VCaP (cell line): ENCODE measurements around the gene NHLRC2.
A peak's percentile ranks its signal among the peaks of the same experiment; 100 is the strongest.

Experiments used
- H3K27ac ChIP-seq: fragments of 450-650 bp; 2 replicates; pipeline ENCODE4 v1.5.1; 2017
- TF ChIP-seq, protein P1 (sequence below): fragments of 450-650 bp; conservative IDR thresholded peaks from 2 replicates; pipeline ENCODE4 v1.5.1; 2017; ENCODE audit warnings: mild to moderate bottlenecking, moderate library complexity

The NHLRC2 gene

DNA sequence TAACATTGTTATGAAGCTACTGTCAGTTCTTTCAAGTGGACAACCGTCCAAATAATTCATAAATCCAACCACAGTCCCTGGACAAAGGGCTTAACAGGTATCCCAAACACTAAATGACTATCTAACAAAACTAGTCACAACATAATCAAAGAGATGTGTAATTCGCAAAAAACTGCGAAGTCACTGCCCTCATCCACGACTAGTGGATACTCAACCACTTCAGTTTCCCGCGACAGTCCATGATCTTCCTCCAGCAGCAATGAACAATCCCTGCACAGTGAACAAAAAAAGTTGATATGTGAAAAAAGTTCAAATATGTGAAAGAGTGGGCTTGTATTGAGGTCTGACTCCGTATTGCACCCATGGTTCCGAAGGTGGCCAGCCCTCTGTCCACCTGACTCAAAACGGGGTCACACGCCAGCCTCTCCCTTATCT lies 866 bp upstream of the NHLRC2 start:
- TF ChIP-seq, protein P1, sequence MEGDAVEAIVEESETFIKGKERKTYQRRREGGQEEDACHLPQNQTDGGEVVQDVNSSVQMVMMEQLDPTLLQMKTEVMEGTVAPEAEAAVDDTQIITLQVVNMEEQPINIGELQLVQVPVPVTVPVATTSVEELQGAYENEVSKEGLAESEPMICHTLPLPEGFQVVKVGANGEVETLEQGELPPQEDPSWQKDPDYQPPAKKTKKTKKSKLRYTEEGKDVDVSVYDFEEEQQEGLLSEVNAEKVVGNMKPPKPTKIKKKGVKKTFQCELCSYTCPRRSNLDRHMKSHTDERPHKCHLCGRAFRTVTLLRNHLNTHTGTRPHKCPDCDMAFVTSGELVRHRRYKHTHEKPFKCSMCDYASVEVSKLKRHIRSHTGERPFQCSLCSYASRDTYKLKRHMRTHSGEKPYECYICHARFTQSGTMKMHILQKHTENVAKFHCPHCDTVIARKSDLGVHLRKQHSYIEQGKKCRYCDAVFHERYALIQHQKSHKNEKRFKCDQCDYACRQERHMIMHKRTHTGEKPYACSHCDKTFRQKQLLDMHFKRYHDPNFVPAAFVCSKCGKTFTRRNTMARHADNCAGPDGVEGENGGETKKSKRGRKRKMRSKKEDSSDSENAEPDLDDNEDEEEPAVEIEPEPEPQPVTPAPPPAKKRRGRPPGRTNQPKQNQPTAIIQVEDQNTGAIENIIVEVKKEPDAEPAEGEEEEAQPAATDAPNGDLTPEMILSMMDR: no peak
- H3K27ac ChIP-seq: peak overlapping the region; percentile 97

DNA sequence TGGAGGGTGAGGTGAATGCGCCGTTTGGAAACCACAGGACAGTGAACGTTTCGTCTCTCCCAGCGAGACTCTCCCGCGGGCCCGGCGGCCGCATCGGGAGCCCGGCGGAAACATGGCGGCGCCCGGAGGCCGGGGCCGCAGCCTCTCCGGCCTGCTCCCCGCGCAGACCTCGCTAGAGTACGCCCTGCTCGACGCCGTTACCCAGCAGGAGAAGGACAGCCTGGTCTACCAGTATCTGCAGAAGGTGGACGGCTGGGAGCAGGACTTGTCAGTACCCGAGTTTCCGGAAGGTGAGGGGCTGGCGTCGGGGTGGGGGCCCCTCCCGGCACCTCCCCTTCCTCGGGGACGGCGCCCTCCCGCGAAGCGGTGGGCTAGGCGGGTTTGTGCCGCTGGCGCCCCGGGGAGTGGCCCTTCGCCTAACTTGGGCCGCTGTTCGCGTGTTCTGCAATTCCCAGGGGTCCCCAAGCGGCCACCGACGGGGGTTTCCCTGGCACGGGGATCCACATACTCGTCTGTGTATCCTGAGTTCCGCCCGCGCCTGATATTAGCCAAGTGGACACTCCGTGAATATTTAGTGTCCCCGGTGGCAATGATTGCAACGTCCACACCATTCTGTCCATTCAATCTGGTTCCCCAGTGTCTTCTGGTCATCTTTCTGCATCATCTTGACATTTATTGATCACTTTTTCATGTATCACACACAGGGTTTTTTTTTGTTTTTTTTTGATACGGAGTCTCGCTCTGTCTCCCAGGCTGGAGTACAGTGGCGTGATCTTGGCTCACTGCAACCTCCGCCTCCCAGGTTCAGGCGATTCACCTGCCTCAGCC lies 514 bp downstream of the NHLRC2 start:
- peak overlapping the region; percentile 97 for H3K27ac ChIP-seq
- TF ChIP-seq, protein P1: peak; percentile 43

DNA sequence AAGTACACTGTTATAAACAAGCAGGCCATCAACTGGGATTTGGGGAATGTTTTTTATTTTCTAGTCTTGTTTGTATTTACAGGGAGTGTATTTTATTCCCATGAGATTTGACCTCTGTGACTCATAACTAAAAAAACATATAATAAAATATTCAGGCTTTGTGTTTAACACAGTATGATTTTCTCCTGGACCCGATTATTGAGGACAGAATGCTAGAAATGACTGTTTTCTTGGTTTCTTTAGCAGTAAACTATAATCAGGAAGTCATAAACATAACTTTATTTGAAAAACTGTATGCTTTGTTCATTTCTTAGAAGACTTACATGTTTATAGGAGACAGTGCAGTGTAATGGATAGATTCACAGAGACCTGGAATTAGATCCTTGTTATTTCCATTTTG lies 2.1 kb downstream of the NHLRC2 start:
- peak overlapping the region; percentile 97 for H3K27ac ChIP-seq

DNA sequence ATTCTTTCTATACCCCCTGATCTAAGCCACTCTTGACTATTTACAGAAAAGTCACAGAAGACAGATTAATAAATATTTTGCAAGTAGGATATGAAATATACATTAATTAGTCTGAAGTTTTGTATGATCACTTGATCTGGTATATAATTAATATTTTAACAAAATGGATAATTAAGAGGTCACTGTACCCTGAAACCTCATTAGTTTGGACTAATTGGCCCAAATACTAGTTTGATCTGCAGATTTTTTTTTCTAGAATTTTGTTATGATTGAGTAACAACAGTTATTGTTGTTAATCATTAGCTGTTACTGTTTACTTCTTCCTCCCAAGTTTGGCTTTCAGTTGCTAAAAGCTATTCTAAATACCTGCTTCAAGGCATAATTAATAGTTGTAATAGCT lies 2.7 kb downstream of the NHLRC2 start:
- H3K27ac ChIP-seq: peak overlapping the region; percentile 97
- TF ChIP-seq, protein P1: no peak

More for the DNA sequence above, 2.1 kb downstream of the NHLRC2 start:
- TF ChIP-seq, protein P1: no peak

DNA sequence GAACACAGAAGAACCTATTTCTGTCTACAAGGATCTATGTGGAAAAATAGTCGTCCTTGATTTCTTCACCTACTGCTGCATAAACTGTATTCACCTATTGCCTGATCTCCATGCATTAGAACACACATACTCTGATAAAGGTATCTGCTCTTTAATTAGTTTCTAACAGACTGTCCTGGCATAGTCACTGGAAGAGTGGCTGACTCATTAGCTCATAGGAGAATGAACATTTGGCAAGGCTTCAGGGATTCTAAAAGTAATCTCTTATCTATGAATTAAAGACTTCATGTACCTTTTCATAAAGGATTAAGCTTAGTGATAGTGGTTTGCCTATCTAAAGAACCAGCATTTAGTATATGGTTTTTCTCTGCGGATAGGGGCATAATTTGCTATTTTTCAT lies 4.1 kb downstream of the NHLRC2 start:
- TF ChIP-seq, protein P1: no peak
- peak overlapping the region; percentile 97 for H3K27ac ChIP-seq

DNA sequence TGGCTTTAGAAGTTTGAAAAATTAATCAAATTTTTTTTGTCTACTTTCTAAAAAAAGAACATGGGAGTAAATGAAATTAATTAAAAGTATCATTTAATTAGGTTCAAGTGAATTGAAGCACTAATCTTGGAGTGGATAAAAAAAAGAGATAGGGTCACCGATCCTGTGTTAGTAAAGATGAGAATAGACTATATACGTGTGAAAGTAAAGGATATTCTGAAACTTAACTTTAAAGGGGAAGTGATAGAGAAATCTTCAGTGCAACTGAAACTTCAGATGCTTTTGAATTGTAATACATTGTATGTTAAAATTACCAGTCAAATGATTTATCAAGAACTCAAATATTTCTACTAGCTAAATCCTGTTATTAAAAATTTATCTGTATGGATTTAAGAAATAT lies 4.8 kb downstream of the NHLRC2 start:
- TF ChIP-seq, protein P1: no peak
- H3K27ac ChIP-seq: peak overlapping the region; percentile 97

DNA sequence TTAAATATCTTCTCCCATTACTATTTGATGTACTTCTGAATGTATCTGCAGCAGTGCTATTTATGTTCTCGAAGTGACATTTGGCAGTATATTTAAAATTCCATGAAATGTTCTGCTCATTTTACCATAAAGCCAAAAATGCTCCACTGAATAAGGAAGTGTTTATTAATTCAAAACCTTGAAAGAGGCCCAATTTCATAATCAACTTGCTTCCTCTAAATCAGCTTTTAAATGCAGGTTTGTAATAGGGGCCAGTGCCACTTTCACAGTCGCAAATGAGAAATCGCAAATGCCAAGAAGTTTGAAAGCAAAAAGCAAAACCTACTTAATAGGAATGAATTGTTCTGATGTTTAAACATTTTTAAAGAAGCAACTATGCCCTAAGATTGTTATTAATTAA lies 11.4 kb downstream of the NHLRC2 start:
- TF ChIP-seq, protein P1: no peak
- H3K27ac ChIP-seq: no peak overlapping the region
